ENCODE measurements around the gene CLDN1.

Gene CLDN1, protein sequence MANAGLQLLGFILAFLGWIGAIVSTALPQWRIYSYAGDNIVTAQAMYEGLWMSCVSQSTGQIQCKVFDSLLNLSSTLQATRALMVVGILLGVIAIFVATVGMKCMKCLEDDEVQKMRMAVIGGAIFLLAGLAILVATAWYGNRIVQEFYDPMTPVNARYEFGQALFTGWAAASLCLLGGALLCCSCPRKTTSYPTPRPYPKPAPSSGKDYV

DNA sequence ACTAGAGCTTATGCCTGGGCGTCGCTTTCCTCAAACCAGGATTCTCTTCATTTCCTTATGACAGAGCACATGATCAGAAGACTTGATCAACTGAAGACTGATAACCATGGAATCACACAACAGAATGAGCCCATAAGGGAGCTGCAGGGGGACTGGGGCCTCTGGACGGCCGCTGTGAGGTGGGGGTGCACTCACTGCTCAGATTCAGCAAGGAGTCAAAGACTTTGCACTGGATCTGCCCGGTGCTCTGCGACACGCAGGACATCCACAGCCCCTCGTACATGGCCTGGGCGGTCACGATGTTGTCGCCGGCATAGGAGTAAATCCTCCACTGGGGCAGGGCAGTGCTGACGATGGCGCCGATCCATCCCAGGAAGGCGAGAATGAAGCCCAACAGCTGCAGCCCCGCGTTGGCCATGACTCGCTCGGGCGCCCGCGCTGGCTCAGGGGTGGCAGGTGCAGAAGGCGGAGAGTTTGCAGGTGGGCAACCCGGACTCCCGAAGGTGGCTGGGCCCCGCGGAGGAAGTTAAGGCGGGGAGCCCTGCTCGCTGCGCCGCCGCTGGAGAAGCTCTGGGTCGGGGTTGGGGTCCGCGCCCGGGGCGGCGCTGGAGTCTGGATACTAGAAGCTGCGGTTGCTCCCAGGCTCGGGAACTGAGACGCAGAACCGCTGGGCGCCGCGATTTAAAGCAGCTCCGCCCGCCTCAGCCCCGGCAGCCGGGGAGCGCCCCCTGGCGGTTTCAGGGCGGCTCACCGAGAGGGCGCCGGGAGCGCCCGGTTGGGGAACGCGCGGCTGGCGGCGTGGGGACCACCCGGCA, at the start of gene CLDN1:
Gene CLDN1 (minus strand): TSS at position 658 of the 815 bp plus-strand sequence. CDS start 240 bp downstream, at position 418.
- TF ChIP-seq, protein P1, sequence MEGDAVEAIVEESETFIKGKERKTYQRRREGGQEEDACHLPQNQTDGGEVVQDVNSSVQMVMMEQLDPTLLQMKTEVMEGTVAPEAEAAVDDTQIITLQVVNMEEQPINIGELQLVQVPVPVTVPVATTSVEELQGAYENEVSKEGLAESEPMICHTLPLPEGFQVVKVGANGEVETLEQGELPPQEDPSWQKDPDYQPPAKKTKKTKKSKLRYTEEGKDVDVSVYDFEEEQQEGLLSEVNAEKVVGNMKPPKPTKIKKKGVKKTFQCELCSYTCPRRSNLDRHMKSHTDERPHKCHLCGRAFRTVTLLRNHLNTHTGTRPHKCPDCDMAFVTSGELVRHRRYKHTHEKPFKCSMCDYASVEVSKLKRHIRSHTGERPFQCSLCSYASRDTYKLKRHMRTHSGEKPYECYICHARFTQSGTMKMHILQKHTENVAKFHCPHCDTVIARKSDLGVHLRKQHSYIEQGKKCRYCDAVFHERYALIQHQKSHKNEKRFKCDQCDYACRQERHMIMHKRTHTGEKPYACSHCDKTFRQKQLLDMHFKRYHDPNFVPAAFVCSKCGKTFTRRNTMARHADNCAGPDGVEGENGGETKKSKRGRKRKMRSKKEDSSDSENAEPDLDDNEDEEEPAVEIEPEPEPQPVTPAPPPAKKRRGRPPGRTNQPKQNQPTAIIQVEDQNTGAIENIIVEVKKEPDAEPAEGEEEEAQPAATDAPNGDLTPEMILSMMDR (IDR thresholded peaks at IDR 0.05; ENCODE audit: low read depth, low read length, missing control alignments), result peak; percentile 92
- DNase-seq (ENCODE audit: extremely low read depth, low read depth), result no peak
- H3K4me3 ChIP-seq (replicated peaks; ENCODE audit: low read depth, low read length), result peak within 1 kb of the TSS; percentile 49

- no peak for DNase-seq (ENCODE audit: extremely low read depth, low read depth)
- H3K4me3 ChIP-seq (replicated peaks; ENCODE audit: low read depth, low read length), result no peak overlapping the region
- TF ChIP-seq, protein P1 (IDR thresholded peaks at IDR 0.05; ENCODE audit: low read depth, low read length, missing control alignments), result no peak
Observed at GRCh38 chr3:190371152-190371551, 48.9 kb upstream of the CLDN1 start.

GRCh38 chr3:190370369-190370768, 48.1 kb upstream of the CLDN1 start:
- DNase-seq (ENCODE audit: extremely low read depth, low read depth), result no peak
- H3K4me3 ChIP-seq (replicated peaks; ENCODE audit: low read depth, low read length), result no peak overlapping the region
- TF ChIP-seq, protein P1 (IDR thresholded peaks at IDR 0.05; ENCODE audit: low read depth, low read length, missing control alignments), result no peak

GRCh38 chr3:190369668-190370295, 47.5 kb upstream of the CLDN1 start:
- DNase-seq (ENCODE audit: extremely low read depth, low read depth), result no peak
- no peak overlapping the region for H3K4me3 ChIP-seq (replicated peaks; ENCODE audit: low read depth, low read length)
- TF ChIP-seq, protein P1 (IDR thresholded peaks at IDR 0.05; ENCODE audit: low read depth, low read length, missing control alignments), result no peak

- DNase-seq (ENCODE audit: extremely low read depth, low read depth), result no peak
- TF ChIP-seq, protein P1 (IDR thresholded peaks at IDR 0.05; ENCODE audit: low read depth, low read length, missing control alignments), result no peak
- H3K4me3 ChIP-seq (replicated peaks; ENCODE audit: low read depth, low read length), result no peak overlapping the region
Observed at GRCh38 chr3:190368881-190369280, 46.6 kb upstream of the CLDN1 start.

DNA sequence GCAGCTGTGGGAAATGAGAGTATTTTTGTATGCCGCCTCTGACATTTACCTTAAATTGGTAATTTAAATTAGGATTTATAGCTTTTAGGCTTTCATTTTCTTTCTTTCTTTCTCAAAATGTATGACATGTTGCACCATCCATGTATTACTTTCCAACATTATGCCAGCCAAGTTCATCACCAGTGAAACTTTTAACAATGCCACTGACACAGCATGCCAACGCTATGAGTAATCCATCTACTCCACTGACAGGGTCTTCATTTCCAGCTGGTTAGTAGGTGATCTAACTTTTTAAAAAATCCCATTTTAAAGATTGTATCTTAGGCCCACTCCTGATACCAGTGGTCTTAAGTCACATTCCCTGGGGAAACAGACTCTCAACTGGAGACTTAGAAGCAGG, 43.9 kb upstream of the CLDN1 start:
- no peak for DNase-seq (ENCODE audit: extremely low read depth, low read depth)
- no peak overlapping the region for H3K4me3 ChIP-seq (replicated peaks; ENCODE audit: low read depth, low read length)
- TF ChIP-seq, protein P1 (IDR thresholded peaks at IDR 0.05; ENCODE audit: low read depth, low read length, missing control alignments), result no peak
